ENCODE results near the gene CES2. TPM values are rescaled to one million over a fixed set of nuclear protein-coding genes. Genes with fewer than 3 reads are reported as not detected.
A peak's percentile ranks its signal among the peaks of the same experiment; 100 is the strongest.
"Not testable (repeated sequence)": the region's sequence is repeated elsewhere in the genome, so short reads cannot be mapped to it uniquely, and the experiment has no call there.

CES2 gene
- 47.6 and 54.3 TPM in 2 replicates for total RNA-seq (2014; rRNA removed; shearing (Covaris generic))

GRCh38 chr16:66935314-66936011 is at the start of gene CES2:
TSS of gene CES2 (plus strand) at chr16:66935516. CDS start at chr16:66935636, 120 bp downstream.
- DNase-seq (ENCODE audit: low spot score) = peak; percentile 66

GRCh38 chr16:66886321-66886720 is 49.0 kb upstream of the CES2 start:
- DNase-seq (ENCODE audit: low spot score) = no peak

- DNase-seq (ENCODE audit: low spot score) = no peak
These were observed 48.4 kb upstream of the CES2 start for GRCh38 chr16:66886914-66887313.

- DNase-seq (ENCODE audit: low spot score) = no peak
These were observed 46.4 kb upstream of the CES2 start for GRCh38 chr16:66888647-66889615.

- DNase-seq (ENCODE audit: low spot score) = no peak
These were observed 45.7 kb upstream of the CES2 start for GRCh38 chr16:66889622-66890021.

GRCh38 chr16:66890799-66891198 is 44.5 kb upstream of the CES2 start:
- no peak for DNase-seq (ENCODE audit: low spot score)

GRCh38 chr16:66891360-66891759 is 44.0 kb upstream of the CES2 start:
- no peak for DNase-seq (ENCODE audit: low spot score)

GRCh38 chr16:66891797-66892196 is 43.5 kb upstream of the CES2 start:
- DNase-seq (ENCODE audit: low spot score) = no peak

- no peak for DNase-seq (ENCODE audit: low spot score)
These were observed 41.3 kb upstream of the CES2 start for GRCh38 chr16:66894055-66894454.

- peak; percentile 91 for DNase-seq (ENCODE audit: low spot score)
These were observed 40.2 kb upstream of the CES2 start for GRCh38 chr16:66894948-66895688.

- DNase-seq (ENCODE audit: low spot score) = no peak
These were observed 39.7 kb upstream of the CES2 start for GRCh38 chr16:66895689-66895979.

GRCh38 chr16:66895999-66896398 is 39.3 kb upstream of the CES2 start:
- DNase-seq (ENCODE audit: low spot score) = no peak

GRCh38 chr16:66896682-66897081 is 38.6 kb upstream of the CES2 start:
- DNase-seq (ENCODE audit: low spot score) = not testable (repeated sequence)

- DNase-seq (ENCODE audit: low spot score) = no peak
These were observed 37.1 kb upstream of the CES2 start for GRCh38 chr16:66898207-66898606.

- DNase-seq (ENCODE audit: low spot score) = no peak
These were observed 36.4 kb upstream of the CES2 start for GRCh38 chr16:66898933-66899309.

- DNase-seq (ENCODE audit: low spot score) = no peak
These were observed 35.9 kb upstream of the CES2 start for GRCh38 chr16:66899310-66899944.

- peak; percentile 52 for DNase-seq (ENCODE audit: low spot score)
These were observed 35.2 kb upstream of the CES2 start for GRCh38 chr16:66899945-66900710.

- no peak for DNase-seq (ENCODE audit: low spot score)
These were observed 34.4 kb upstream of the CES2 start for GRCh38 chr16:66900721-66901441.

- DNase-seq (ENCODE audit: low spot score) = no peak
These were observed 33.7 kb upstream of the CES2 start for GRCh38 chr16:66901626-66902025.

Measured in HT-29 (cell line).